ENCODE data around the gene AHRR.

DNA sequence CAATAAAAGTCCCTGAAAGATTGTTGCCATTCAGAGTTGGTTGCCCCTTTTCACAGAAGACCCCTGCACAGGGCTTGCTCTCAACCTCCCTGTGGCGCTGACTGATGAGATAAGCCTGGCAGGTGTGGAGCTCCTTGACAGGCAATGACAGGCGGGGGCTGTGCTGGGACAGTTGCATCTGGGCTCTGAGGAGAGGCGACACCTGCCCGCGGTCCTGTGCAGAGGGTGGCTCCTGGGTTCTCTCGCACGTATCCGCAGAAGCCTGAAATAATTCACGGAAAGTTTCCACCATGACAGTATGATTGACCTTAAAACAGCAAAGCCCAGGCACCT is 101.7 kb downstream of the AHRR start:
- TF ChIP-seq, protein P1, sequence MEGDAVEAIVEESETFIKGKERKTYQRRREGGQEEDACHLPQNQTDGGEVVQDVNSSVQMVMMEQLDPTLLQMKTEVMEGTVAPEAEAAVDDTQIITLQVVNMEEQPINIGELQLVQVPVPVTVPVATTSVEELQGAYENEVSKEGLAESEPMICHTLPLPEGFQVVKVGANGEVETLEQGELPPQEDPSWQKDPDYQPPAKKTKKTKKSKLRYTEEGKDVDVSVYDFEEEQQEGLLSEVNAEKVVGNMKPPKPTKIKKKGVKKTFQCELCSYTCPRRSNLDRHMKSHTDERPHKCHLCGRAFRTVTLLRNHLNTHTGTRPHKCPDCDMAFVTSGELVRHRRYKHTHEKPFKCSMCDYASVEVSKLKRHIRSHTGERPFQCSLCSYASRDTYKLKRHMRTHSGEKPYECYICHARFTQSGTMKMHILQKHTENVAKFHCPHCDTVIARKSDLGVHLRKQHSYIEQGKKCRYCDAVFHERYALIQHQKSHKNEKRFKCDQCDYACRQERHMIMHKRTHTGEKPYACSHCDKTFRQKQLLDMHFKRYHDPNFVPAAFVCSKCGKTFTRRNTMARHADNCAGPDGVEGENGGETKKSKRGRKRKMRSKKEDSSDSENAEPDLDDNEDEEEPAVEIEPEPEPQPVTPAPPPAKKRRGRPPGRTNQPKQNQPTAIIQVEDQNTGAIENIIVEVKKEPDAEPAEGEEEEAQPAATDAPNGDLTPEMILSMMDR (IDR thresholded peaks at IDR 0.05) = no peak
- no peak for TF ChIP-seq POLR2A (IDR thresholded peaks at IDR 0.05)

All from sigmoid colon (tissue), 3 donors.